ENCODE results near the gene GDPGP1. TPM values are rescaled to one million over a fixed set of nuclear protein-coding genes. Genes with fewer than 3 reads are reported as not detected.

The GDPGP1 gene
- total RNA-seq, 1 experiment from 2014 or later, result 22.8 TPM

DNA sequence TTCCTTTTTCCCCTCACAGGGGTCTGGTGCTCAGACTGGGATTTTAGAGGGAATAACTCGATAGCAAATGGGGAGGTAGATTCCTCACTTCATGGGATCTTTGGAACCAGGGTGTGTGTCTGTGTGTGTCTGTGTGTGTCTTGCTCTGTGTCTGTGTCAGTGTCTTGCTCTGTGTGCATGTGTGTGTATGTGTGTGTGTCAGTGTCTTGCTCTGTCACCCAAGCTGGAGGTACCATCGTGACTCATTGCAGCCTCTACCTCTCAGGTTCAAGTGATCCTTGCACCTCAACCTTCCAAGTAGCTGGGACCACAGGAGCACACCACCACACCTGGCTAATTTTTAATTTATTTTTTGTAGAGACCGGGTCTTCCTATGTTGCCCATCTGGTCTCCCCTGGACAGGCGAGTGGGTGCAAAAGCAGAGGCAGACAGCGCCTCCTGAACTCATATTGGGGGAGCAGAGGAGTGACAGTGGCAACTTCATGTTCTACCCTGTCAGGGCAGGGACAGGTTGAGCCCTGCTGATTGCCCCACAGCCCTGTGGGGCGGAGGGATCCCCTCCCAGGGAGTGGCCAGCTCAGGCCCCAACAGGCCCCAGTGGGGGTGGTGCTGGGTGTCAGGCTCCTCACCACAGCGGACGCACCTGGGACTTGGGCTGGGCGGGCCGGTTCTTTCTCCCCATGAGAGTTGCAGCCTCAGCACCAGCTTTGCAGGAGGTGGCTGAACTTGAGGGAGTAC lies 43.2 kb upstream of the GDPGP1 start:
- CTCF ChIA-PET, result interaction anchor here (0.5 kb wide), 1 partner anchor 24 kb away, joined by 3 read pairs; no protein-coding TSS in a partner anchor
- Histone ChIP-seq H3K36me3 (ENCODE audit: control insufficient read depth, insufficient read depth, low read length) (no peaks in the 10 kb centered on the region), H3K4me1 (ENCODE audit: control insufficient read depth, insufficient read depth, low read length) (peaks cover 68% of the 10 kb centered on the region), H3K27ac (ENCODE audit: low read length) (peak overlapping the region; percentile 93), H3K9me3 (ENCODE audit: control insufficient read depth, insufficient read depth, low read depth, low read length) (no peaks in the 10 kb centered on the region), H3K27me3 (ENCODE audit: control insufficient read depth, insufficient read depth, low read length) (no peaks in the 10 kb centered on the region), H3K4me3 (ENCODE audit: low read depth in 2 of 2, low read length in 2 of 2) (no peak overlapping the region)
- POLR2A ChIA-PET, result interaction anchor here (0.7 to 2.4 kb wide), 3 partner anchors 10 to 27 kb away, joined by 3 to 18 read pairs (median 4); partner anchors contain the start of gene SEMA4B
- in situ Hi-C loops (cut with HindIII; ENCODE audit: low pct_unique_long_range_greater_than_20kb, low sequenced_read_pairs) (no loop called here), intact Hi-C loops (cut with micrococcal nuclease; ENCODE audit: unreplicated experiment) (no loop called here)
- no TSS peak for BruUV-seq (replicated peaks)
- peak; percentile 22; the same call in 1 of the 2 replicates for ATAC-seq
- TF ChIP-seq POLR2AphosphoS5 (IDR thresholded peaks at IDR 0.05; ENCODE audit: low read depth, low read length) (0 out of 2 replicates have a peak, but pooled peaks have one; percentile 13), SIN3A (IDR thresholded peaks at IDR 0.05; ENCODE audit: borderline replicate concordance, insufficient read depth, low read depth, low read length) (no peak)
- no peak for DNase-seq (ENCODE audit: low read depth, low spot score)

DNA sequence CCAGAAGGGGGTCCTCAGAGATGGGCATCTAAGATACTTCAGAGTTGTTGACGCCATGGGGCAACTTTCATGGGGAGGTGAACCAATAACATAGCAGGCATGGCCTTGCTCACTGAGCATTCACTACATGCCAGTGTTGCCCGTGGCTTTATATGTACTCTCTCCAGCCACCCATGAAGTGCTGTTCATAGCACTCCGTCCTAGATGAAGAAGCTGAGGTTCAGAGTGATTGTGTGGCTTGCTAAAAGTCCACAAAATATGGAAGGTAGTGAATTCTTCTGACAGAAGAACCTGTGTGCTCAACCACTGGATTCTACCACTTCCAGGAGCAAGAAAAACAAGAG lies 42.7 kb upstream of the GDPGP1 start:
- H3K27me3 ChIP-seq (ENCODE audit: control insufficient read depth, insufficient read depth, low read length), result no peaks in the 10 kb centered on the region
- H3K4me3 ChIP-seq (ENCODE audit: low read depth in 2 of 2, low read length in 2 of 2), result no peak overlapping the region
- intact Hi-C loops (cut with micrococcal nuclease; ENCODE audit: unreplicated experiment) (no loop called here), in situ Hi-C loops (cut with HindIII; ENCODE audit: low pct_unique_long_range_greater_than_20kb, low sequenced_read_pairs) (no loop called here)
- DNase-seq (ENCODE audit: low read depth, low spot score) (no peak), ATAC-seq (peak; percentile 17)
- H3K9me3 ChIP-seq (ENCODE audit: control insufficient read depth, insufficient read depth, low read depth, low read length), result no peaks in the 10 kb centered on the region
- TF ChIP-seq REST (IDR thresholded peaks at IDR 0.05; ENCODE audit: insufficient read depth in 1 of 2, low read depth in 2 of 2, low read length in 1 of 2), result no peak
- no peak for TF ChIP-seq SIN3A (IDR thresholded peaks at IDR 0.05; ENCODE audit: borderline replicate concordance, insufficient read depth, low read depth, low read length)
- H3K36me3 ChIP-seq (ENCODE audit: control insufficient read depth, insufficient read depth, low read length), result no peaks in the 10 kb centered on the region
- ChIA-PET CTCF (no interaction called here), POLR2A (interaction anchor here (2.4 kb wide), 1 partner anchor 9 kb away, joined by 18 read pairs; the partner anchor contains the start of gene SEMA4B)
- no TSS peak for BruUV-seq (replicated peaks)
- H3K4me1 ChIP-seq (ENCODE audit: control insufficient read depth, insufficient read depth, low read length), result peaks cover 63% of the 10 kb centered on the region
- H3K27ac ChIP-seq (ENCODE audit: low read length), result peak overlapping the region; percentile 93

- Histone ChIP-seq H3K9me3 (ENCODE audit: control insufficient read depth, insufficient read depth, low read depth, low read length) (no peaks in the 10 kb centered on the region), H3K4me1 (ENCODE audit: control insufficient read depth, insufficient read depth, low read length) (peaks cover 56% of the 10 kb centered on the region), H3K4me3 (ENCODE audit: low read depth in 2 of 2, low read length in 2 of 2) (no peak overlapping the region), H3K36me3 (ENCODE audit: control insufficient read depth, insufficient read depth, low read length) (no peaks in the 10 kb centered on the region), H3K27me3 (ENCODE audit: control insufficient read depth, insufficient read depth, low read length) (no peaks in the 10 kb centered on the region), H3K27ac (ENCODE audit: low read length) (peak overlapping the region; percentile 93)
- POLR2A ChIA-PET, result interaction anchor here (0.6 to 2.4 kb wide), 3 partner anchors 9 to 309 kb away, joined by 4 to 18 read pairs (median 5); partner anchors contain the start of gene SEMA4B
- DNase-seq (ENCODE audit: low read depth, low spot score), result no peak
- ATAC-seq, result peak; percentile 64
- CTCF ChIA-PET, result no interaction called here
- TF ChIP-seq POLR2AphosphoS5 (IDR thresholded peaks at IDR 0.05; ENCODE audit: low read depth, low read length) (peak; percentile 29; the same call in 1 of the 2 replicates), REST (IDR thresholded peaks at IDR 0.05; ENCODE audit: insufficient read depth in 1 of 2, low read depth in 2 of 2, low read length in 1 of 2) (no peak)
- intact Hi-C loops (cut with micrococcal nuclease; ENCODE audit: unreplicated experiment), result no loop called here
- no TSS peak for BruUV-seq (replicated peaks)
- in situ Hi-C loops (cut with HindIII; ENCODE audit: low pct_unique_long_range_greater_than_20kb, low sequenced_read_pairs), result no loop called here
Observed at GRCh38 chr15:90191794-90192509, 42.1 kb upstream of the GDPGP1 start.
